Superior temporal gyrus (tissue), 1 donor: ENCODE measurements around the gene ANKFN1.
"Not testable (repeated sequence)": the region's sequence is repeated elsewhere in the genome, so short reads cannot be mapped to it uniquely, and the experiment has no call there.

Experiments
- DNase-seq: peaks from one replicate; pipeline ENCODE4 v3.0.0-alpha.2; 2016; ENCODE audit errors: extremely low spot score

ANKFN1 gene

DNA sequence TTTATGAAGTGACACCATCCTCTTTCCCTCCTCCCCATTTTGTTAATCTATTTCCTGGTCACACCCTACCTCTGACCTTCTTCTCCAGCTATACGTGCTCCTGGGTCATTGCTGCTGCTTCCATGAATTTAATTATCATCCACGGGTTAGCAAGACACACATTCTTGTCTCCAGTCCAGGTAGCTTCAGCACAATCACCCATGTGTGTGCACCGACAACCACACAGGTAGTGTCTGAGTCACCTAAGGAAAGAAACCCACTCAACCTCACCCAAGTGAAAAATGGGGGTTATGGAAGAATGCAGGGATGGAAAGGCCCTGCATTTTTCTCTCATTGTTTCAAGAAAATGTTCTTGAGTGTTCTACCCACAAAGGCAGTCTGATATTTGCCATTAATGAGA, 135.5 kb downstream of the ANKFN1 start:
- not testable (repeated sequence) for DNase-seq

GRCh38 chr17:56289321-56289720, 136.0 kb downstream of the ANKFN1 start:
- no peak for DNase-seq

GRCh38 chr17:56290101-56290801, 137.0 kb downstream of the ANKFN1 start:
- DNase-seq, result no peak

DNA sequence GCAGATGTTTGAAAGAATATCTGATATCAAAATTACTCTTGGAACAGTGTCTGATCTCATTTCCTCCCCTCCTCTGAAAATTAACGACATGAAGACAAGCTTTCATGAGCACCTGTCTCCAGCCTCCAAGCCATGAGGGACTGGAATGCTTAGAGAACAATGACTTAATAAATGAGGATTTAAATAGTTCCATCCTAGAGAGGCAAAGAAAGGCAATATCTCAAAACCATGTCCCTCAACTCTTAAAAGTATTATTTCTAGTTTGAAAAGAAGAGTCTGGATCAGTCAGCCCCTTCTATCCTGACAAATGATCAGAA, 137.5 kb downstream of the ANKFN1 start:
- DNase-seq, result no peak

GRCh38 chr17:56291226-56291805, 138.0 kb downstream of the ANKFN1 start:
- DNase-seq, result no peak

DNA sequence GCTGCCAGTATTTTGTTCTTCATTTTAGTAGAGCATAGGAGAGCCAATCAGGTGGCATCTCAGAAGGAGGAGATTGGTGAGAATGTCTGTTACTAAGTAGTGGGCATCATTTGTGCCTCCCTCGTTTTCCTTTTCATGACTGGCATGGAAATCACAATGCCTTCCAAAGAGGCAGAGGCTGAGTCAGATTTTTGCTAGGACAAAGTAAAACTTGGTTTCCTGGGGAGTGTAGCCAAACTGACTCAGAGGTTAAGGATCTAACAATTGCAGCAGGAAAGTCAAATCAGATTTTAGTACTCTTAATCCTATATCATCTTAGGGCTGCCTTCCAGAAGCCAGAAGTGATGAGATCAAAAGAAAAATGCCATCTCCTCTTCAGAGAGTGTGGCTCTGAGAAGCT, 138.7 kb downstream of the ANKFN1 start:
- no peak for DNase-seq

GRCh38 chr17:56292578-56292977, 139.3 kb downstream of the ANKFN1 start:
- no peak for DNase-seq

- DNase-seq, result no peak
Observed at GRCh38 chr17:56297184-56297583, 143.9 kb downstream of the ANKFN1 start.

GRCh38 chr17:56298846-56299245, 145.6 kb downstream of the ANKFN1 start:
- DNase-seq, result no peak

- no peak for DNase-seq
Observed at GRCh38 chr17:56300144-56300543, 146.9 kb downstream of the ANKFN1 start.

DNA sequence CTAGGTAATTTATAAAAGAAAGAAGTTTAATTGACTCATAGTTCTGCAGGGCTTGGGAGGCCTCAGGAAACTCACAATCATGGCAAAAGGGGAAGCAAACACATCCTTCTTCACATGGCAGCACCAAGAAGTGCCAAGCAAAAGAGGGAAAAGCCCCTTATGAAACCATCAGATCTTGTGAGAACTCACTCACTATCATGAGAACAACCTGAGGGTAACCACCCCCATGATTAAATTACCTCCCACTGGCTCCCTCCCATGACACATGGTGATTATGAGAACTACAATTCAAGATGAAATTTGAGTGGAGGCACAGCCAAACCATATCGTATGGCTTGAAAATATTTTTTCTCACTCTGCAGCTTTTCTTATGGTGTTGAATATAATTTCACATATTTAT, 151.7 kb downstream of the ANKFN1 start:
- DNase-seq, result no peak

DNA sequence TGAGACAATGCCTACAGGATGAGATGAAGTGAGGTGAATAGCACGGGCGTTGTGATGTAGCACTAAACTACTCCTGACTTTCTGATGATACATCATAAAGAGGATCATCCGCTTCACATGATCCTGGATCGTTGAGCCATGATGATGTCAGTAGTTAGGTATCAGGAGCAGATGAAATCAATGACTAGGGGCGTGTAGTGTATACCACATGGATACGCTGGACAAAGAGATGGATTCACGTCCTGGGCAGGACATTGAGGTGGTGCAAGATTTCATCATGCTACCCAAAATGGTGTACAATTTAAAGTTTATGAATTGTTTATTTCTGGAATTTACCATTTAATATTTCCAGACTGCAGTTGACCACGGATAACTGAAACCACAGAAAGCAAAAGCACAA, 156.6 kb downstream of the ANKFN1 start:
- DNase-seq, result no peak

DNA sequence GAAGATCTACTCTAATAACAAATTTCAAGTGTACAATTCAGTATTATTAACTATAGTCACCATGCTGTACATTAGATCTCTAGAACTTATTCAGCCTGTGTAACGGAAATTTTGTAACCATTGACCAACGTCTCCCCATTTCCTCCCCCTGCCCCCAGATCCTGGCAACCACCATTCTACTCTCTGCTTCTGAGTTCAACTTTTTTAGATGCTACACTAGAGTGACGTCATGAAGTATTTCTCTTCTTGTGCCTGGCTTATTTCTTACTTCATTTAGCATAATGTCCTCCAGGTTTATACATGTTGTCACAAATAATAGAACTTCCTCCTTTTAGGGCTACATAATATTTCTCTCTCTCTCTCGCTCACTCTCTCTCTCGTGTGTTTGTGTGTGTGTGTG, 157.5 kb downstream of the ANKFN1 start:
- DNase-seq, result no peak

GRCh38 chr17:56313201-56313600, 159.9 kb downstream of the ANKFN1 start:
- DNase-seq, result no peak

- no peak for DNase-seq
Observed at GRCh38 chr17:56314026-56314425, 160.8 kb downstream of the ANKFN1 start.

- no peak for DNase-seq
Observed at GRCh38 chr17:56314984-56315602, 161.8 kb downstream of the ANKFN1 start.

DNA sequence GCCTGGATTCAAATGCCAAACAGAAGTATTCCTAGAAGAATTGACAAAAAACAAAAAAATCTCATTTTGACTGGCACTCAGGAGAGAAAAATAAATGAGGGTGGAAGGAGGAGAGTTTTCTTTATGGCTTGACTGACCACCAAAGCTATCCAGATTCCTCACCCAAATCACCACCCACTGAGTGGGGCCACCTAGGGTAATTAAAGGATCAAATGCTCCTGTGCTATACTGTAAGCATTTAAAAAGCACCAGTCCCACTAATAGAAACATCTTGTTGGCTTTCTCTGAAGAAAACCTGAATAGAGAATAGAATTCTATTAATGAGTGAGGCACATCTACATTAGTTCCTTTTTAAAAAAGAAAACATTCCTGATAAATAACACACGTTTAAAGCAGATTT, 163.3 kb downstream of the ANKFN1 start:
- no peak for DNase-seq

DNA sequence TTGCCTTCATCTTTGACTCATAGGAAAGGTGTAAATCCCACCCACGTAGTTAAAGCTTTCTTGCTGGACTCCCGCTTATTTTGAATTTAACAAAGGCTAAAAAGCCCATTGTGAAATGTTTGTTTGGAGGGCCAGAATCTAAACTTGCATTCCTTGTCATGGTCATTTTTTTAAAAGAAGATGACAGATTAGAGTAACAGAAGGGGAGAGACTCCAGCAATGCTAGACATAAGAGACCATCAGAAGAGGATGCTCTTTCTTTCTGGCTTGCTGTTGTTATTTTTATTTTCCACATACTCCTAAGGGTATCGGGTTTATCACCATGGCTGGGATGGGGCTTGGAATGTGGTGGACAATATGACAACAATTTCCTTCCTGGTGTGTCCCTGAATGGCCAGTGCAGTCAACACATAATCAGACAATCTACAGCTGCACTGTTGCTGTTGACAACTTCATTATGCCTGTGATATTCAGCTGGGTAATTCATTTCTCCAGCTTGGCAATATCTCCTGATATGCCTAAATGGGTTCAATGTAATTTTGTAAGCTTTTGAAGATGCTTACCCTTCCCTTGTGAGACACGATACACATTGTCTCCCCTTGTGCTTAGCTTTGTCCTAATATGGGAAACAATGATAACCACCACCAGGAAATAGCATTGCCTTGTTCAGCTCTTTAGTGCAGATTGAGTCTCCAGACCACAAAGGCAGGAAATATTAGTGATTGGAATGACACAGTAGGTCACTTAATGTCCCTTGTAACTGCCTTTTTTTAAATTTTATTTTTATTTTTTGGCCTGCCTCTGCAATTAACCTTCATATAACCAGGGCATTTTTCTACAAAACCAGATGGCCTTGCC, 164.3 kb downstream of the ANKFN1 start:
- no peak for DNase-seq

DNA sequence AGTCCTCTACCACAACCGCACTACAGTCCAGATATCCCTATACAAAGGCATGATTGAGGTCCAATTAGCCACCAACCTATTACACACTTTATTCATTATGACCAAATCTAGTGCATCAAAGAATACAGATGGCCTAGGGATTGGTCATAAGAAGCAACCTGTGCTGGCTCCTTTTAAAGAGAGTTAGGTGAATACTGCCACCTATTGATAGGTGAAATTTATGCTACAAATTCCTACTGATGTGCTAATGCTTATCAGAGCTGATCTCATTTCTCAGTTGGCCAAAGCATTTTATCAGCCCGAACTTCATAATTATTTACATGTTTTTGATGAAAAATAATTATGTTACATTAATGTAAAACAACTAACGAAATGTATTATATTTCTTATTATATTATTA, 166.3 kb downstream of the ANKFN1 start:
- peak; percentile 51 for DNase-seq

DNA sequence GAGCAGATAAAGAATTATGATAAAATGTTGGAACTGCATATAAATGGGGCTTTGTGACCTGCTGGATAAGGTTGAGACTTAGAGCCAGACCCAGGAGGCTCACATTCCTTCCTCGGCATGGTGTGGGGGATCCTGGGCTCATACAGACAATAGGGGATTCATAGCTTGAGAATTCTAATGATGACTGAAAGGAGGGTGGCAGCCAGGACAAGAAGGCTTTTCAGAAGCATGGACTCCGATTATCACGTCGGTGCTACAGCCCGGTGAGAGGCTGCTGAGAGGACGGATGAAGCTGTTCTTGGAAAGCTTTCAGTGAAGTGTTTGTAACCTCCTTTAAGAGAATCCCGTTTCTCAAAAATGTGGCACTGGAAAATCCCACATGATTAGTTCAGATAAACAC, 167.2 kb downstream of the ANKFN1 start:
- no peak for DNase-seq

DNA sequence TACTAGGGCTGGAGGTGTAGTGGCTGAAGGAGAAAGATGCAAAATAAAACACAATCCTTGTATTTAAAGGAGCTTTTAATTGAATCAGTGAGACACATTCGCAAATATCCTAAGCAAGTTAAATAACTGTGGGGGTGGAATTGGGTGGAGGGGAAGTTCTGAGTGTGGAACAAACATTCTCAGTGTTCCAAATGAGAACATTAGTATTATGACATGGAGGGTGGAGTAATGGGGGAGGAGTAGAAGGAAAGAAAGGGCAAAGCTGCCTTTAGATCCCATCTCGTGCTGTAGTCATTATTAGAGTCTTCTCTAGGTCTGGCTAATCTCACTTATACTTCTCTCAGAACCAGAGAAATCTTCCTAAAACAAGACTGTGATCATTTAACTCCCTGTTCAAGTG, 169.7 kb downstream of the ANKFN1 start:
- no peak for DNase-seq

- DNase-seq, result no peak
Observed at GRCh38 chr17:56324676-56325075, 171.4 kb downstream of the ANKFN1 start.
